ENCODE results near the gene BTN3A1.

DNA sequence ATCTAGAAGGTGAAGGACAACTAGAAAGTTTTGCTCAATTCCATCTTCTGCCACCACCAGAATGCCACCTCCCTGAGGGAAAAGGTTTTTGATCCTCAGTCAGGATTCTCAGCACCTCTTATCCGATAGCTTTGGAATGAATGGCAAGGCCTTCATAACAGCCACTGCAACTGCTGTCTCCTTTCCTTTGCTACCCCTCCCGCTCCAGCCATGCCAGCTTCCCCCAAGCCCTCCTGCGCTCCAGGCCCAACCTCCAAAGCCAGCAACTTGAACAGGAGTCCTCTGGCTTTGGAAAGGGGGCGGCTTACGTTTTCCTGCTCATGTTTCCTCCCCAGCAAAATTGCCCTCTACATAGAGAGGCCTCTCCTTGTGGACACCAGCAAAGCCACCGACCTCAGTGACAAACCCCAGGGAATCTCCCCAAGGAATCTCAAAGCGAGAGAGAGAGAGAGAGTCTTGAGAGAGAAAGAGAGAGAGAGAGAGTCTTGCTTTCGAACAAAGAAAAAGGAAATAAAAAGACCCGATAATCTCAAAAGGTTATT, 55.3 kb downstream of the BTN3A1 start:
- TF ChIP-seq SP1 (IDR thresholded peaks at IDR 0.05) (no peak), SP1 (CRISPR knock-in tag; IDR thresholded peaks at IDR 0.05) (no peak), CTCF (CRISPR knock-in tag; IDR thresholded peaks at IDR 0.05) (no peak), SRF (IDR thresholded peaks at IDR 0.05; ENCODE audit: low read depth, low read length) (no peak), NR1H2 (CRISPR knock-in tag; IDR thresholded peaks at IDR 0.05; ENCODE audit: borderline replicate concordance, low read depth) (no peak), EP300 (IDR thresholded peaks at IDR 0.05; ENCODE audit: low read depth in 2 of 2, low read length in 2 of 2) (no peak), EP300 (CRISPR knock-in tag; IDR thresholded peaks at IDR 0.05; ENCODE audit: borderline replicate concordance) (no peak), POLR2A (IDR thresholded peaks at IDR 0.05; ENCODE audit: insufficient read depth in 1 of 2, low read depth in 2 of 2, low read length in 2 of 2) (no peak), SMC3 (IDR thresholded peaks at IDR 0.05; ENCODE audit: low read length) (no peak), FOXA3 (CRISPR knock-in tag; IDR thresholded peaks at IDR 0.05) (no peak; the same call in 1 of the 2 replicates), ZNF7 (CRISPR knock-in tag; IDR thresholded peaks at IDR 0.05) (no peak), BHLHE40 (IDR thresholded peaks at IDR 0.05; ENCODE audit: low read length) (no peak), ZBTB40 (IDR thresholded peaks at IDR 0.05) (no peak), ZBTB40 (CRISPR knock-in tag; IDR thresholded peaks at IDR 0.05) (no peak), ETV6 (CRISPR knock-in tag; conservative IDR thresholded peaks at IDR 0.05) (no peak), RAD51 (IDR thresholded peaks at IDR 0.05; ENCODE audit: borderline replicate concordance) (no peak), CEBPB (IDR thresholded peaks at IDR 0.05; ENCODE audit: borderline replicate concordance, low read depth, low read length) (no peak)
